Uterus (tissue), 4 donors: Measurements from ENCODE around the gene TP53I13. TPM values are rescaled to one million over a fixed set of nuclear protein-coding genes. Genes with fewer than 3 reads are reported as not detected.

ENCODE experiments used
- DNase-seq, 2 donors: peaks; one replicate each; pipeline ENCODE4 v3.0.0-alpha.2; 2019 to 2020
- H3K27ac ChIP-seq, 2 donors: fragments of 200-600 bp; sonication (generic); 1 replicate in 1 of 2; 2 replicates in 1 of 2; pipeline ENCODE4 v1.5.1; 2016 to 2018
- H3K27me3 ChIP-seq, 2 donors: fragments of 200-600 bp; sonication (generic); one replicate each; pipeline ENCODE4 v1.5.1; 2018 to 2019; ENCODE audit warnings: control low read depth in 1 of 2
- H3K36me3 ChIP-seq, 2 donors: fragments of 200-600 bp; sonication (generic); one replicate each; pipeline ENCODE4 v1.5.1; 2019; ENCODE audit warnings: control low read depth in 1 of 2
- H3K4me1 ChIP-seq, 2 donors: fragments of 200-600 bp; sonication (generic); one replicate each; pipeline ENCODE4 v1.5.1; 2018 to 2019; ENCODE audit warnings: control low read depth in 1 of 2
- H3K4me3 ChIP-seq, 2 donors: fragments of 200-600 bp; sonication (generic); 1 replicate in 1 of 2; 2 replicates in 1 of 2; pipeline ENCODE4 v1.5.1; 2018 to 2019; ENCODE audit warnings: mild to moderate bottlenecking in 1 of 2
- H3K9me3 ChIP-seq, 2 donors: fragments of 200-600 bp; sonication (generic); one replicate each; pipeline ENCODE4 v1.5.1; 2019; ENCODE audit warnings: control low read depth in 1 of 2
- CTCF ChIP-seq, 4 experiments: fragments of 200-600 bp in 2 of 4; fragments of 450-650 bp in 2 of 4; sonication (generic) in 2 of 4; IDR thresholded peaks; one replicate each; pipeline ENCODE4 v1.5.1; 2016 to 2019; ENCODE audit warnings: antibody characterized with exemption in 4 of 4, mild to moderate bottlenecking in 2 of 4, moderate library complexity in 1 of 4
- POLR2A ChIP-seq, 2 donors: fragments of 450-650 bp; IDR thresholded peaks; one replicate each; pipeline ENCODE4 v1.6.1; 2016; ENCODE audit warnings: antibody characterized with exemption in 2 of 2, mild to moderate bottlenecking in 1 of 2, moderate library complexity in 1 of 2
- intact Hi-C: fragments of 100-400 bp; cut with DNase I; formaldehyde crosslinking; loops from one replicate; pipeline ENCODE4 v1.15.1; 2023; ENCODE audit warnings: low total_unique reads
- total RNA-seq, 4 donors: library from RNA; depleted of rRNA in 3 of 4; stranded (reverse); fragments of >200 nt in 3 of 4; gene quantifications; one replicate each; pipeline versions ENCODE4 v1.1.0 to v1.2.4, GENCODE V29; 2014 to 2023
- donor health status: DM: yes; HTN: yes; CAD: no.

Gene TP53I13
- total RNA-seq, 4 donors from 2014 or later = 35.6 to 50.3 (median 45.1) TPM

GRCh38 chr17:29615048-29615385 lies 46.5 kb downstream of the TP53I13 start:
- no peaks in the 10 kb centered on the region for H3K36me3 ChIP-seq
- peak in 1 of 2 donors; percentile 37 for DNase-seq
- TF ChIP-seq CTCF (IDR thresholded peaks at IDR 0.05) (no peak), POLR2A (IDR thresholded peaks at IDR 0.05) (no peak)
- no peak overlapping the region for H3K27ac ChIP-seq
- H3K4me3 ChIP-seq = no peak overlapping the region
- peaks cover 0 to 11% of the 10 kb centered on the region in 2 donors for H3K27me3 ChIP-seq
- intact Hi-C loops = no loop called here
- H3K9me3 ChIP-seq = no peaks in the 10 kb centered on the region
- peaks cover 0 to 26% of the 10 kb centered on the region in 2 donors for H3K4me1 ChIP-seq

GRCh38 chr17:29615492-29616299 lies 47.2 kb downstream of the TP53I13 start:
- peaks cover 0 to 11% of the 10 kb centered on the region in 2 donors for H3K27me3 ChIP-seq
- TF ChIP-seq CTCF (IDR thresholded peaks at IDR 0.05) (peak in 1 of 4 experiments; percentile 24), POLR2A (IDR thresholded peaks at IDR 0.05) (peak; percentile 42 to 76)
- H3K36me3 ChIP-seq = no peaks in the 10 kb centered on the region
- H3K4me1 ChIP-seq = peaks cover 0 to 26% of the 10 kb centered on the region in 2 donors
- H3K4me3 ChIP-seq = peak overlapping the region; percentile 34 to 37
- DNase-seq = peak; percentile 82 to 89
- H3K27ac ChIP-seq = no peak overlapping the region
- intact Hi-C loops = no loop called here
- H3K9me3 ChIP-seq = no peaks in the 10 kb centered on the region

GRCh38 chr17:29616300-29617048 lies 48.0 kb downstream of the TP53I13 start:
- intact Hi-C loops = no loop called here

GRCh38 chr17:29617125-29617480 lies 48.6 kb downstream of the TP53I13 start:
- Histone ChIP-seq H3K27me3 (peaks cover 0 to 11% of the 10 kb centered on the region in 2 donors), H3K4me3 (no peak overlapping the region), H3K27ac (no peak overlapping the region), H3K9me3 (no peaks in the 10 kb centered on the region), H3K4me1 (peaks cover 0 to 26% of the 10 kb centered on the region in 2 donors), H3K36me3 (no peaks in the 10 kb centered on the region)
- intact Hi-C loops = no loop called here
- TF ChIP-seq POLR2A (IDR thresholded peaks at IDR 0.05) (no peak), CTCF (IDR thresholded peaks at IDR 0.05) (peak in 3 of 4 experiments; percentile 31 to 56 (median 41))
- peak in 1 of 2 donors; percentile 62 for DNase-seq

More at GRCh38 chr17:29616300-29617048, 48.0 kb downstream of the TP53I13 start:
- DNase-seq = no peak
- H3K9me3 ChIP-seq = no peaks in the 10 kb centered on the region
- H3K27me3 ChIP-seq = peaks cover 0 to 11% of the 10 kb centered on the region in 2 donors
- H3K36me3 ChIP-seq = no peaks in the 10 kb centered on the region
- H3K4me3 ChIP-seq = peak overlapping the region; percentile 34 to 37
- TF ChIP-seq POLR2A (IDR thresholded peaks at IDR 0.05) (no peak), CTCF (IDR thresholded peaks at IDR 0.05) (no peak)
- H3K27ac ChIP-seq = no peak overlapping the region
- peaks cover 0 to 26% of the 10 kb centered on the region in 2 donors for H3K4me1 ChIP-seq
